Measurements from ENCODE around the gene CMSS1.

- TF ChIP-seq EZH2phosphoT487 (IDR thresholded peaks at IDR 0.05; ENCODE audit: borderline replicate concordance) (no peak), ZNF274 (IDR thresholded peaks at IDR 0.05; ENCODE audit: low read depth, low read length) (no peak), CTCF (IDR thresholded peaks at IDR 0.05 in 2 of 3, conservative IDR thresholded peaks at IDR 0.05 in 1 of 3; ENCODE audit: borderline replicate concordance in 1 of 3, insufficient read depth in 1 of 3, low read depth in 2 of 3, low read length in 2 of 3) (no peak), SP1 (IDR thresholded peaks at IDR 0.05; ENCODE audit: low read depth) (no peak), EZH2 (IDR thresholded peaks at IDR 0.05) (no peak), JUND (IDR thresholded peaks at IDR 0.05) (no peak), POLR2AphosphoS5 (IDR thresholded peaks at IDR 0.05; ENCODE audit: low read depth, low read length) (no peak), POLR2A (IDR thresholded peaks at IDR 0.05; ENCODE audit: borderline replicate concordance, extremely low read depth, insufficient read depth, insufficient read length) (no peak), ELF1 (IDR thresholded peaks at IDR 0.05; ENCODE audit: borderline replicate concordance, low read depth) (no peak)
Measured at GRCh38 chr3:99772171-99772570, 45.5 kb upstream of the CMSS1 start.
